ENCODE data around the gene KCNMB2. TPM values are rescaled to one million over a fixed set of nuclear protein-coding genes. Genes with fewer than 3 reads are reported as not detected.

The KCNMB2 gene
- total and polyA plus RNA-seq, 2 experiments from 2014 or later = 2.4 TPM; not detected in 1

DNA sequence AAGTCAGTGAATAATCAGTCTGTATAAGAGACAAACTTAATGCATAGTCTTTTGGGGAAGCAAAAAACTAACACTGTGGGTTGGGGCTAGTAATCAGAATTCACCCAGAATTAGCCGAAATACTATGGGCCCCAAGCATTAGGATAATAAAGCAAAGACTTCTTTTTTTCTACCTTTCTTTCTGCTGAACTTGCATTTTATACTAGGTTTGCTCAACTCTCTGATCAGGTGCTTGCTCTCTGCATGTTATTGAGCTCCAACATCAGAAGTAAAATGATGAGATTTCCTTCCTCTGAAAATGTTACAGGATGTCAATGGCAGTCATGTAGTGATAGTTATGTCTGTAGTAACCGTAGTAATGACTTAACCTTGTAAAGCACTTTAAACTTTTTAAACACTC is 216.6 kb downstream of the KCNMB2 start:
- no peak overlapping the region for H2AFZ ChIP-seq
- H3K27me3 ChIP-seq = peaks cover 7% of the 10 kb centered on the region
- H3K9me2 ChIP-seq (replicated peaks; ENCODE audit: insufficient read depth) = no peaks in the 10 kb centered on the region
- no peaks in the 10 kb centered on the region for H3K36me3 ChIP-seq (replicated peaks; ENCODE audit: insufficient read depth, low read depth)
- no peaks in the 10 kb centered on the region for H3K4me1 ChIP-seq (ENCODE audit: insufficient read depth)
- H3K27ac ChIP-seq = no peak overlapping the region
- no peaks in the 10 kb centered on the region for H3K79me2 ChIP-seq
- DNase-seq (ENCODE audit: low spot score) = no peak
- no peaks in the 10 kb centered on the region for H3K9me3 ChIP-seq (ENCODE audit: low read depth)
- H3K4me2 ChIP-seq = no peak overlapping the region
- 83% methylated on average over 2 of the region's 2 CpGs for WGBS (ENCODE audit: low lambda C conversion rate, missing lambda C conversion rate)
- no peak overlapping the region for H3K4me3 ChIP-seq
- H4K20me1 ChIP-seq (ENCODE audit: insufficient read depth, poor library complexity, severe bottlenecking) = no peaks in the 10 kb centered on the region
- TF ChIP-seq EZH2phosphoT487 (IDR thresholded peaks at IDR 0.05; ENCODE audit: low read depth, severe bottlenecking, unreplicated experiment) = no peak
- TF ChIP-seq, protein P1, sequence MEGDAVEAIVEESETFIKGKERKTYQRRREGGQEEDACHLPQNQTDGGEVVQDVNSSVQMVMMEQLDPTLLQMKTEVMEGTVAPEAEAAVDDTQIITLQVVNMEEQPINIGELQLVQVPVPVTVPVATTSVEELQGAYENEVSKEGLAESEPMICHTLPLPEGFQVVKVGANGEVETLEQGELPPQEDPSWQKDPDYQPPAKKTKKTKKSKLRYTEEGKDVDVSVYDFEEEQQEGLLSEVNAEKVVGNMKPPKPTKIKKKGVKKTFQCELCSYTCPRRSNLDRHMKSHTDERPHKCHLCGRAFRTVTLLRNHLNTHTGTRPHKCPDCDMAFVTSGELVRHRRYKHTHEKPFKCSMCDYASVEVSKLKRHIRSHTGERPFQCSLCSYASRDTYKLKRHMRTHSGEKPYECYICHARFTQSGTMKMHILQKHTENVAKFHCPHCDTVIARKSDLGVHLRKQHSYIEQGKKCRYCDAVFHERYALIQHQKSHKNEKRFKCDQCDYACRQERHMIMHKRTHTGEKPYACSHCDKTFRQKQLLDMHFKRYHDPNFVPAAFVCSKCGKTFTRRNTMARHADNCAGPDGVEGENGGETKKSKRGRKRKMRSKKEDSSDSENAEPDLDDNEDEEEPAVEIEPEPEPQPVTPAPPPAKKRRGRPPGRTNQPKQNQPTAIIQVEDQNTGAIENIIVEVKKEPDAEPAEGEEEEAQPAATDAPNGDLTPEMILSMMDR (IDR thresholded peaks at IDR 0.05; ENCODE audit: poor library complexity) = no peak
- no peak for TF ChIP-seq EZH2 (IDR thresholded peaks at IDR 0.05; ENCODE audit: borderline replicate concordance)

DNA sequence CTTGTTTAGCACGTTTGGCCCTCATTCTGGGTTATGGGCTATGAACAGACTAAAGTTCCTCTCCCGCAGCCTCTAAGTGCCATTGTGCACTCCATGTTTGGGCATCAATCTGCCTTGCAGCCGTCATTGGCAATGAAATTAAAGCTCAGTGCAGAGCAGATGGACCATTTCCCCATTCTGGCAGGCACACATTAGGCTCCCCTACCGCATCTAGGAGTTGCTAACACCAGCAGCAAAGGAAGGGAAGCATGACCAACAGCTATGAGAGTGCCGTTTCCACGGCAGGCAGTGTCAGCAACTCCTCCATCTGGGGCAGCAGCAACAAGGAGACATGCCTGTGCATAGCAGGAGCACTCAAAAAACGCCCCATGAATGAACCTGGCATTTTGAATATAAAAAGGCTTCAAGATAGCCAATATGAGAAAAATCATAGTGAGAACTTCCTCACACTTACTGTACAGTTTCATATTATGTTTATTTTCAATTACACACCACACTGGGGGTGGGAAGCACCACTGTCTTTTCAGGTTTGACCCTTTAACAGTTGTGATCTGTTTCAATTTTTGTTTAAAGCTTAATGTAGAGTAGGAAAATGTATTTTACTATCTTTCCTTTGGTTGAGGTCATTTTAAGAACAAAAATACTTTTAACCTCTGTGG is 218.7 kb downstream of the KCNMB2 start:
- Histone ChIP-seq H3K4me1 (ENCODE audit: insufficient read depth) (no peaks in the 10 kb centered on the region), H3K4me2 (no peak overlapping the region), H3K79me2 (no peaks in the 10 kb centered on the region), H3K9me2 (replicated peaks; ENCODE audit: insufficient read depth) (no peaks in the 10 kb centered on the region), H3K27me3 (no peaks in the 10 kb centered on the region), H3K27ac (no peak overlapping the region), H4K20me1 (ENCODE audit: insufficient read depth, poor library complexity, severe bottlenecking) (no peaks in the 10 kb centered on the region), H3K9me3 (ENCODE audit: low read depth) (no peaks in the 10 kb centered on the region), H3K4me3 (no peak overlapping the region), H3K36me3 (replicated peaks; ENCODE audit: insufficient read depth, low read depth) (no peaks in the 10 kb centered on the region), H2AFZ (no peak overlapping the region)
- 87% methylated on average over 7 of the region's 7 CpGs for WGBS (ENCODE audit: low lambda C conversion rate, missing lambda C conversion rate)
- TF ChIP-seq EZH2phosphoT487 (IDR thresholded peaks at IDR 0.05; ENCODE audit: low read depth, severe bottlenecking, unreplicated experiment) (no peak), EZH2 (IDR thresholded peaks at IDR 0.05; ENCODE audit: borderline replicate concordance) (no peak)
- TF ChIP-seq, protein P1 (IDR thresholded peaks at IDR 0.05; ENCODE audit: poor library complexity) = no peak
- DNase-seq (ENCODE audit: low spot score) = no peak

DNA sequence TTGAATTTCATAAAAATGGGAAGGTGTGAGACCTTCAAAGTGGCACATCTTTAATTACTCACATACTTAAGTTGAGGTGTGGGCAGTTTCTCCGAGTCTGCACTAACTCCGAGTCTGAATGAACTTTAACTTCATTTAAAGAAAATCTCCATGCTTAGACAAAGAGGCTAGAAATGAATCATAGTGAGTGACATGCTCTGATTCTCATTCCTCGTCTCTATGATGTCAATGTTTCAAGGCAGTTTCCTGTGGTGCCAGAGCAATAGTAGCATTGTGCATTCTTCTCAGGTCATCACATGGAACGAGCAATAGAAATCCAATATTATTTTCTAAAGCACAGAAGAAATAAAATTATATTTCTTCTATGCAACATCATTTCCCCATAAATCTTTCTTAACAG is 224.8 kb downstream of the KCNMB2 start:
- H3K9me3 ChIP-seq (ENCODE audit: low read depth) = no peaks in the 10 kb centered on the region
- H3K4me2 ChIP-seq = no peak overlapping the region
- H3K36me3 ChIP-seq (replicated peaks; ENCODE audit: insufficient read depth, low read depth) = no peaks in the 10 kb centered on the region
- no peaks in the 10 kb centered on the region for H3K9me2 ChIP-seq (replicated peaks; ENCODE audit: insufficient read depth)
- TF ChIP-seq, protein P1 (IDR thresholded peaks at IDR 0.05; ENCODE audit: poor library complexity) = no peak
- TF ChIP-seq EZH2 (IDR thresholded peaks at IDR 0.05; ENCODE audit: borderline replicate concordance) (no peak), EZH2phosphoT487 (IDR thresholded peaks at IDR 0.05; ENCODE audit: low read depth, severe bottlenecking, unreplicated experiment) (no peak)
- no peaks in the 10 kb centered on the region for H3K4me1 ChIP-seq (ENCODE audit: insufficient read depth)
- no peak overlapping the region for H3K4me3 ChIP-seq
- H3K79me2 ChIP-seq = no peaks in the 10 kb centered on the region
- no peak overlapping the region for H3K27ac ChIP-seq
- WGBS (ENCODE audit: low lambda C conversion rate, missing lambda C conversion rate) = 91% methylated on average over 4 of the region's 4 CpGs
- DNase-seq (ENCODE audit: low spot score) = no peak
- H2AFZ ChIP-seq = no peak overlapping the region
- no peaks in the 10 kb centered on the region for H3K27me3 ChIP-seq
- no peaks in the 10 kb centered on the region for H4K20me1 ChIP-seq (ENCODE audit: insufficient read depth, poor library complexity, severe bottlenecking)

Data from hepatocyte (in vitro differentiated cells).